Small intestine (tissue), 7 donors: ENCODE measurements around the gene AQP9. TPM values are rescaled to one million over a fixed set of nuclear protein-coding genes. Genes with fewer than 3 reads are reported as not detected.

Experiments
- DNase-seq, 2 donors: peaks; one replicate each; pipeline versions ENCODE4 v3.0.0 to v3.0.0-alpha.2; 2013
- FAIRE-seq: peaks from 2 replicates; lab custom pipeline; 2012; peaks lifted over from hg19 to GRCh38; lab: Jason Lieb, UNC
- H3K27ac ChIP-seq, 3 donors: one replicate each; pipeline ENCODE4 v1.5.1; 2013; ENCODE audit warnings: low read length in 2 of 3, mild to moderate bottlenecking in 2 of 3, control low read depth in 1 of 3, inconsistent platforms in 1 of 3, low read depth in 1 of 3, moderate library complexity in 1 of 3
- H3K27me3 ChIP-seq, 3 donors: one replicate each; pipeline ENCODE4 v1.6.1; 2013; ENCODE audit warnings: low read length in 3 of 3, inconsistent platforms in 1 of 3; ENCODE audit not compliant: control insufficient read depth in 3 of 3, insufficient read depth in 3 of 3
- H3K36me3 ChIP-seq, 3 donors: one replicate each; pipeline ENCODE4 v1.6.1; 2013; ENCODE audit warnings: low read length in 3 of 3, inconsistent platforms in 1 of 3, low read depth in 1 of 3, mild to moderate bottlenecking in 1 of 3, moderate library complexity in 1 of 3; ENCODE audit not compliant: control insufficient read depth in 3 of 3, insufficient read depth in 2 of 3
- H3K4me1 ChIP-seq, 3 donors: one replicate each; pipeline ENCODE4 v1.6.1; 2013; ENCODE audit warnings: low read length in 2 of 3, inconsistent platforms in 1 of 3, low read depth in 1 of 3, mild to moderate bottlenecking in 1 of 3, moderate library complexity in 1 of 3; ENCODE audit not compliant: control insufficient read depth in 3 of 3, insufficient read depth in 2 of 3
- H3K4me3 ChIP-seq, 3 donors: one replicate each; pipeline ENCODE4 v1.5.1; 2013; ENCODE audit warnings: low read length in 3 of 3, control low read depth in 1 of 3, inconsistent platforms in 1 of 3, low read depth in 1 of 3, mild to moderate bottlenecking in 1 of 3, moderate library complexity in 1 of 3
- H3K9me3 ChIP-seq, 2 donors: one replicate each; pipeline ENCODE4 v1.6.1; 2013; ENCODE audit warnings: low read depth in 1 of 2, low read length in 1 of 2; ENCODE audit not compliant: control insufficient read depth in 2 of 2, insufficient read depth in 1 of 2
- WGBS, 3 donors: extraction: QIAGEN DNeasy Blood & Tissue Kit; methylation state at CpG; one replicate each; pipeline ENCODE4 v1.1.7; 2013; 5-methylcytosine and 5-hydroxymethylcytosine counted together
- polyA plus RNA-seq, 4 donors: library from polyadenylated mRNA; stranded (reverse) in 3 of 4; unstranded in 1 of 4; fragments of 200-250 nt in 3 of 4; fragments of 120-200 nt in 1 of 4; gene quantifications; one replicate each; pipeline versions ENCODE4 v1.2.1 to v1.2.3, GENCODE V29; 2013
- donor health status: healthy with polysubstance abuse.
- donor health status: control.
- donor health status: control.
- donor health status: Bipolar disorder and iron deficiency.
- donor health status: healthy.

The AQP9 gene
- polyA plus RNA-seq, 4 donors = 0.03 to 2.2 (median 0.46) TPM

DNA sequence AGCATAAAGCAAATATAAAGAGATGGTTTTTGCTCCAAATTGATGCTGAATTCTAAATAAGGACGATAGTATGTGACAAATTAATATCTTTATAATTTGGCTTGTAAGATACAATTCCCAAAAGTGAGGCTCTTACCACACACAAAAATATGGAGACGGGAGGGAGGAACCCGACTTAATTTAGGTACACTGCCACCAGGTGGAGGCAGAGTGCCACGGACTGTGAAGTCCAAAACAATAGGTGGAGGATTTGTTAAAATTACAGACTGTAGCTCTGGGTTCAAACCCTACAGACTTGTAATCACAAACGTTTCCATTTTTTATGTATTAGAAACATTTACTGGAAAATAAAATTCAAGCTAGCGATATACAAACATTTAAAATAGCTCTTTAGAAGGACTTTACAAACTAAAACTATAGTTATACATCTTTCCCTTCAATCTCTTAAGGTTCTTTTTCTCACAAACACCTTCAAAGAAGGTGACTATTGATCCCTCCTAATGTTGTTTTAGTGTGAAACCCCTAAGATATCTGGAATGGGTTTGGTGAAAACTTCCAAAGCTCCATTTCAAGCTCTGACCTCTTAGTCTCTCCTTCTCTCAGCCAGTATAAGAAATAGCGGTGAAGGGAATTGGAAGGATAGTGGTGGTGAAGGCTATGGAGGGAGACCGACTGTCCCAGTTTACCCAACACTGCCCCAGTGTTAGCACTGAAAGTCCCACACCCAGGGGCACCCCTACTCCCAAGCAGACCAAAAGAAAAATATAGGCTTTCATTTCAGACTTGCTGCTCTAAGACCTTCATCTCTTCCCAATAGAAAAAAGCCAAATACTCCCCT, 89.7 kb downstream of the AQP9 start:
- 35 to 44% (median 40%) methylated on average over 8 of the region's 8 CpGs for WGBS, 3 donors
- no peak overlapping the region for H3K4me3 ChIP-seq
- H3K27me3 ChIP-seq = no peaks in the 10 kb centered on the region
- no peak overlapping the region for H3K27ac ChIP-seq
- H3K4me1 ChIP-seq = no peaks in the 10 kb centered on the region
- DNase-seq (peak; percentile 62 to 71), FAIRE-seq (peak; percentile 57)
- H3K9me3 ChIP-seq = no peaks in the 10 kb centered on the region
- no peaks in the 10 kb centered on the region for H3K36me3 ChIP-seq

DNA sequence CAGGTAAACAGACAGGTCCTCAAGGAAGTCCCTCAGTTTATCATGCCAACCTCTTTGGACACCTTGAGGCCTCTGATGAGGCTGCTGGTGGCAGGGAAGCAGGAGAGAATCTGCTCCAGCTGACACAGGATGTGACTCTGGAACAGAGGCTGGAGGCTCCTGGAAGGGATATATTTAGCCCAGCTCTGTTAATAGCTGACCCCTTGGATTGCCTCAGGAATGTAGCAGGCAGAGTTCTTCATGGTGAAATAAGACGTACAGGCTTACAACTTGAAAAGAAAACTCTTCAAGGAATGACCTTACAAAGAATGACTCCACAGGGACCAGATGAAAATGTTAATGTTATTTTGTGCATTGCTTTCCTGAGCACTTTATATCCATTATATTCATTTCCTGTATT, 90.5 kb downstream of the AQP9 start:
- no peaks in the 10 kb centered on the region for H3K36me3 ChIP-seq
- FAIRE-seq (no peak), DNase-seq (no peak)
- H3K4me3 ChIP-seq = no peak overlapping the region
- H3K9me3 ChIP-seq = no peaks in the 10 kb centered on the region
- H3K4me1 ChIP-seq = no peaks in the 10 kb centered on the region
- no peaks in the 10 kb centered on the region for H3K27me3 ChIP-seq
- H3K27ac ChIP-seq = no peak overlapping the region
- 49 to 63% (median 55%) methylated on average over 1 of the region's 1 CpG for WGBS, 3 donors

DNA sequence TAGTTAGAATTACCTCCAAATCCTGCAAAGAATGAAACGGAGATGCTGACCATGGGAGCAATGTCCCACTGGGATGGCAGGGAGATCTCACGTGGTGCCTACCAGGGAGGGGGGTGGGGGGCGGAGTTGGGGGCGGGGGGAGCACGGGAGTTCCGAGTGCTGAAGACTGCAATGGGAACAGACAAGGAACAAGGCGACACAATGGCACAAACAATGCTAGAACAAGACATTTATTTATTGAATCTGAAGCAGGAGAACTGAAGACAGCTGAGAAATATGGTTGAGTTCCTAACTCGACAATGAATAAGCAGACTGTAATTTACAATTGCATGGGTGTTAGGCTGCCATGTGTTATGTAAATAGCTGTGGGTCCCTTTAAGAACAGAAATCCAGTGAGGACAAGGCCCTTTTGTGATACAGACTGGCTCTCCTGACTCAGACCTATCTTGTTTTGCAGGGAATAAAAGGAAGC, 91.2 kb downstream of the AQP9 start:
- Histone ChIP-seq H3K9me3 (no peaks in the 10 kb centered on the region), H3K4me1 (no peaks in the 10 kb centered on the region), H3K27me3 (no peaks in the 10 kb centered on the region), H3K4me3 (no peak overlapping the region), H3K27ac (no peak overlapping the region), H3K36me3 (no peaks in the 10 kb centered on the region)
- WGBS, 3 donors = 18 to 32% (median 21%) methylated on average over 8 of the region's 8 CpGs
- no peak for FAIRE-seq
- peak in 1 of 2 donors; percentile 16 for DNase-seq

DNA sequence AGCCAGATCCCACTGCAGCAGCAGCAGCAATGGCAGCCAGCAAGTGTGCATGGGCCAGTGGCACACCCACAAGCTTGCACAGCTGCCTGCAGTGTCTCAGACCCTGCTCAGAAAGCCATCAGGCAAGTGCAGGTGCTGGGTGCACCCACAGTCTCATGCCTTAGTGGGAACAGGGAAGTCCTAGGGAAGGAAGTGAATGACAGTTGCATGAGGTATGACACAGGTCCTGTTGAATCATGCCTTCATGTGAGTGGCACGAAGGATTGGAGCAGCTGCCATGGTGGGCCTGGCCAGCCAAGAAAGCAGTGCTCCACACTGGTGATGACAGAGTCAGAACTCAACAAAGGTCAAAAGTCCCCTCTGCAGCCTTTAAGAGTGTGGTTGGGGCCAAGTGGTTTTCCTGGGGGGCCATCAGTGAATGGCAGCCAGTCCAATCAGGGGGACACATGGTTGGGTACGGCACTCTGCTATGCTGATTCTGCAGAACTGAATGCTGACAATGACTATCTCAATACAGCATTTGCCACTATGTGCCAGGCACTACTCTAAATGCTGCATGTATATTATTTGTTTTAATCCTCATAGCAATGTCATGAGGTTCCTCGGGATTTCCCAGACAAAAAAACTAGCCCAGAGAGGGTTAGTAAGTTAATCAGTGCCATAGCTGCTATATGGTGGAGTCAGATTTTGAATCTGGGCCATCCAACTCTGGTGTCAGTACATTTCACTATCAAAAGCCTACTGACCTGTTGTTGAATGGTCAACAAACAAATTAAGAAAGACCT, 94.3 kb downstream of the AQP9 start:
- DNase-seq (no peak), FAIRE-seq (no peak)
- H3K4me3 ChIP-seq = no peak overlapping the region
- no peaks in the 10 kb centered on the region for H3K4me1 ChIP-seq
- H3K27ac ChIP-seq = no peak overlapping the region
- 81 to 84% (median 84%) methylated on average over 3 of the region's 3 CpGs for WGBS, 3 donors
- H3K27me3 ChIP-seq = no peaks in the 10 kb centered on the region
- H3K9me3 ChIP-seq = no peaks in the 10 kb centered on the region
- H3K36me3 ChIP-seq = no peaks in the 10 kb centered on the region

DNA sequence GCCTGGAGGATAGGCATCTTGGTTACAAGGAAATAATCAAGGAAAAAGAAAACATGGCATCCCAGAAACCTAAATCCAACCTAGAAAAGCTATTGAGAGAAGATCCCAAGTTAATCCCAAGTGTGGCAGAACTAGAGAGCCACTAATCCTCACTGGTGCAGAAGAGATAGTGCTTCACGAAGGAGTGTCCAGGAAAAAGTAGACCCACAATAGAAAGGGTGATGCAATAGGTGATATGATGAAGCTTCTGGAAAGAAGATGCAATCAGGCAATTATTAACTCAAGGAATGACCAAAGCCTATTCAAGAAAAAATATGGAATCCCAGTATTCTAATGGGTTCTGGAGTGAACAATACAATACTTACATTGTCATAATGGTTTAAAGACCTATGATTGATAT, 95.2 kb downstream of the AQP9 start:
- DNase-seq (peak in 1 of 2 donors; percentile 12), FAIRE-seq (no peak)
- 67 to 88% (median 85%) methylated on average over 1 of the region's 1 CpG for WGBS, 3 donors
- Histone ChIP-seq H3K27ac (no peak overlapping the region), H3K36me3 (no peaks in the 10 kb centered on the region), H3K27me3 (no peaks in the 10 kb centered on the region), H3K4me1 (no peaks in the 10 kb centered on the region), H3K4me3 (no peak overlapping the region), H3K9me3 (no peaks in the 10 kb centered on the region)

Other genes with a start within 250 kb of the AQP9 start
- 1 to 10 TPM in 1 of 4 donors, under 1 TPM in 2, not detected in 1; 0.45 to 2.5 (median 0.97) TPM for gene ALDH1A2, start 72.7 kb upstream of the AQP9 start, polyA plus RNA-seq